ENCODE results near the gene FRMD4A. TPM values are rescaled to one million over a fixed set of nuclear protein-coding genes. Genes with fewer than 3 reads are reported as not detected.

Gene FRMD4A
- polyA plus RNA-seq, 1 donor (not counting 4 experiments of a cell fraction or from before 2014, with no cell fraction given): 12.9 TPM

- Histone ChIP-seq H3K9me3 (ENCODE audit: control insufficient read depth, low read depth, low read length) (no peaks in the 10 kb centered on the region), H3K27me3 (ENCODE audit: control insufficient read depth, extremely low read depth, insufficient read depth, low read length) (peaks cover 1% of the 10 kb centered on the region), H3K27ac (ENCODE audit: control insufficient read depth, insufficient read depth, low read length) (no peak overlapping the region), H3K79me2 (ENCODE audit: control insufficient read depth, insufficient read depth, low read length) (no peaks in the 10 kb centered on the region), H4K20me1 (ENCODE audit: control insufficient read depth, extremely low read depth, insufficient read depth, low read length) (no peaks in the 10 kb centered on the region), H3K4me1 (ENCODE audit: control insufficient read depth, extremely low read depth, insufficient read depth, low read length) (no peaks in the 10 kb centered on the region), H3K4me2 (ENCODE audit: control insufficient read depth, extremely low read depth, insufficient read depth, low read depth, low read length) (no peak overlapping the region), H3K9ac (ENCODE audit: control insufficient read depth, extremely low read depth, insufficient read depth, low read length) (no peak overlapping the region), H3K9me1 (ENCODE audit: control insufficient read depth, extremely low read depth, insufficient read depth, low read length) (no peaks in the 10 kb centered on the region), H3K4me3 (ENCODE audit: control insufficient read depth in 2 of 3, extremely low read depth in 1 of 3, insufficient read depth in 2 of 3, low read depth in 1 of 3, low read length in 3 of 3) (no peak overlapping the region), H3K36me3 (ENCODE audit: control insufficient read depth in 2 of 2, extremely low read depth in 1 of 2, insufficient read depth in 2 of 2, low read length in 2 of 2) (no peaks in the 10 kb centered on the region), H2AFZ (ENCODE audit: control insufficient read depth, low read length) (no peak overlapping the region)
- DNase-seq (ENCODE audit: low read depth, low spot score) (no peak), FAIRE-seq (no peak)
- TF ChIP-seq CTCF (optimal IDR thresholded peaks at IDR 0.05 in 1 of 3, IDR thresholded peaks at IDR 0.05 in 1 of 3, conservative IDR thresholded peaks at IDR 0.05 in 1 of 3; ENCODE audit: extremely low read depth in 1 of 3, insufficient read depth in 2 of 3, low read length in 3 of 3): no peak
- no peak for TF ChIP-seq EZH2 (IDR thresholded peaks at IDR 0.05; ENCODE audit: low read length)
- dilution Hi-C loops (cut with MboI; ENCODE audit: extremely low pct_ligation_motif_present, low sequenced_read_pairs): no loop called here
Measured at GRCh38 chr10:13925971-13926780, 404.5 kb downstream of the FRMD4A start.

GRCh38 chr10:13924040-13924725, 406.5 kb downstream of the FRMD4A start:
- no peaks in the 10 kb centered on the region for H3K79me2 ChIP-seq (ENCODE audit: control insufficient read depth, insufficient read depth, low read length)
- no peak overlapping the region for H3K9ac ChIP-seq (ENCODE audit: control insufficient read depth, extremely low read depth, insufficient read depth, low read length)
- H3K4me1 ChIP-seq (ENCODE audit: control insufficient read depth, extremely low read depth, insufficient read depth, low read length): no peaks in the 10 kb centered on the region
- H3K27me3 ChIP-seq (ENCODE audit: control insufficient read depth, extremely low read depth, insufficient read depth, low read length): no peaks in the 10 kb centered on the region
- dilution Hi-C loops (cut with MboI; ENCODE audit: extremely low pct_ligation_motif_present, low sequenced_read_pairs): no loop called here
- H3K4me3 ChIP-seq (ENCODE audit: control insufficient read depth in 2 of 3, extremely low read depth in 1 of 3, insufficient read depth in 2 of 3, low read depth in 1 of 3, low read length in 3 of 3): no peak overlapping the region
- no peak for DNase-seq (ENCODE audit: low read depth, low spot score)
- no peaks in the 10 kb centered on the region for H4K20me1 ChIP-seq (ENCODE audit: control insufficient read depth, extremely low read depth, insufficient read depth, low read length)
- no peaks in the 10 kb centered on the region for H3K9me3 ChIP-seq (ENCODE audit: control insufficient read depth, low read depth, low read length)
- TF ChIP-seq CTCF (optimal IDR thresholded peaks at IDR 0.05 in 1 of 3, IDR thresholded peaks at IDR 0.05 in 1 of 3, conservative IDR thresholded peaks at IDR 0.05 in 1 of 3; ENCODE audit: extremely low read depth in 1 of 3, insufficient read depth in 2 of 3, low read length in 3 of 3): no peak
- no peak for TF ChIP-seq EZH2 (IDR thresholded peaks at IDR 0.05; ENCODE audit: low read length)
- FAIRE-seq: no peak
- no peak overlapping the region for H3K27ac ChIP-seq (ENCODE audit: control insufficient read depth, insufficient read depth, low read length)
- no peak overlapping the region for H2AFZ ChIP-seq (ENCODE audit: control insufficient read depth, low read length)
- H3K9me1 ChIP-seq (ENCODE audit: control insufficient read depth, extremely low read depth, insufficient read depth, low read length): no peaks in the 10 kb centered on the region
- no peak overlapping the region for H3K4me2 ChIP-seq (ENCODE audit: control insufficient read depth, extremely low read depth, insufficient read depth, low read depth, low read length)
- H3K36me3 ChIP-seq (ENCODE audit: control insufficient read depth in 2 of 2, extremely low read depth in 1 of 2, insufficient read depth in 2 of 2, low read length in 2 of 2): no peaks in the 10 kb centered on the region
